HL-60 (cell line): ENCODE data around the gene GSTO2.

Experiments used
- DNase-seq, 2 experiments: peaks; one replicate each; pipeline ENCODE4 v3.0.0-alpha.2; 2010 to 2020; ENCODE audit warnings: low read depth in 1 of 2, low spot score in 1 of 2
- H3K27ac ChIP-seq: fragments of 250-450 bp; sonication (Bioruptor Pico); replicated peaks from 2 replicates; pipeline ENCODE4 v1.5.1; 2020; ENCODE audit warnings: mild to moderate bottlenecking, moderate library complexity
- H3K27me3 ChIP-seq: fragments of 250-450 bp; sonication (Bioruptor Pico); 2 replicates; pipeline ENCODE4 v1.5.1; 2021; ENCODE audit warnings: mild to moderate bottlenecking, moderate library complexity; ENCODE audit not compliant: insufficient read depth, poor library complexity, severe bottlenecking
- H3K4me3 ChIP-seq: replicated peaks from 2 replicates; pipeline ENCODE4 v1.5.1; 2011; ENCODE audit warnings: mild to moderate bottlenecking, control low read depth, low read length; ENCODE audit not compliant: insufficient read depth
- CTCF ChIP-seq: IDR thresholded peaks from one replicate; pipeline ENCODE4 v1.5.1; 2011; ENCODE audit warnings: low read length, control low read depth, inconsistent platforms; ENCODE audit not compliant: insufficient read depth
- GABPA ChIP-seq: IDR thresholded peaks from 2 replicates; pipeline ENCODE4 v1.6.1; 2012; ENCODE audit warnings: low read depth
- POLR2AphosphoS5 ChIP-seq: IDR thresholded peaks from 2 replicates; pipeline ENCODE4 v1.6.1; 2012; ENCODE audit warnings: low read depth
- REST ChIP-seq: IDR thresholded peaks from 2 replicates; pipeline ENCODE4 v1.6.1; 2012; ENCODE audit warnings: low read depth; ENCODE audit not compliant: insufficient replicate concordance
- SPI1 ChIP-seq: IDR thresholded peaks from 2 replicates; pipeline ENCODE4 v1.6.1; 2012; ENCODE audit warnings: low read depth, mild to moderate bottlenecking, borderline replicate concordance

The GSTO2 gene

GRCh38 chr10:104323760-104324201 lies 54.8 kb downstream of the GSTO2 start:
- TF ChIP-seq GABPA (no peak), POLR2AphosphoS5 (0 out of 2 replicates have a peak, but pooled peaks have one; percentile 22)
- Histone ChIP-seq H3K27me3 (no peaks in the 10 kb centered on the region), H3K4me3 (no peak overlapping the region), H3K27ac (peak overlapping the region; percentile 85)
- DNase-seq = peak in 1 of 2 experiments; percentile 88

- DNase-seq = peak; percentile 91 to 94
- H3K4me3 ChIP-seq = no peak overlapping the region
- peak overlapping the region; percentile 85 for H3K27ac ChIP-seq
- H3K27me3 ChIP-seq = no peaks in the 10 kb centered on the region
- TF ChIP-seq CTCF (no peak), GABPA (0 out of 2 replicates have a peak, but pooled peaks have one; percentile 39), POLR2AphosphoS5 (peak; percentile 70; the same call in 1 of the 2 replicates), REST (no peak), SPI1 (peak; percentile 98)
Measured at GRCh38 chr10:104324221-104324686, 55.3 kb downstream of the GSTO2 start.

- DNase-seq = no peak
- Histone ChIP-seq H3K27ac (peak overlapping the region; percentile 85), H3K4me3 (no peak overlapping the region), H3K27me3 (no peaks in the 10 kb centered on the region)
- TF ChIP-seq REST (no peak), GABPA (no peak), POLR2AphosphoS5 (no peak), CTCF (no peak), SPI1 (no peak)
Measured at GRCh38 chr10:104324931-104325330, 55.9 kb downstream of the GSTO2 start.

- Histone ChIP-seq H3K27ac (peak overlapping the region; percentile 85), H3K27me3 (no peaks in the 10 kb centered on the region), H3K4me3 (no peak overlapping the region)
- DNase-seq = peak in 1 of 2 experiments; percentile 35
- no peak for TF ChIP-seq GABPA
- TF ChIP-seq SPI1 = no peak
- TF ChIP-seq CTCF = no peak
Measured at GRCh38 chr10:104325436-104326435, 56.8 kb downstream of the GSTO2 start.
